Bronchial smooth muscle cell (primary cell): ENCODE measurements around the gene OR5F1. TPM values are rescaled to one million over a fixed set of nuclear protein-coding genes. Genes with fewer than 3 reads are reported as not detected.

Source experiments
- total RNA-seq: library from RNA; depleted of rRNA; stranded (reverse); fragments of >200 nt; gene quantifications from 2 replicates; pipeline ENCODE4 v1.2.1, GENCODE V29; 2014

Gene OR5F1
- not detected in 2 replicates for total RNA-seq

GRCh38 chr11:55994525-55994924 lies at the start of gene OR5F1:
Gene OR5F1 (minus strand): TSS chr11:55994625. CDS start chr11:55994625, 0 bp downstream.

GRCh38 chr11:56027354-56027753 lies 32.9 kb upstream of the OR5F1 start, which contains the start of gene OR5AS1:
Gene OR5AS1 (plus strand): TSS chr11:56027654. CDS start chr11:56030419, 2,765 bp downstream.

GRCh38 chr11:55969845-55970244 lies 24.6 kb downstream of the OR5F1 start, which contains the start of gene OR10AG1:
Gene OR10AG1 (minus strand): TSS chr11:55969945. CDS start chr11:55969907, 38 bp downstream.

Other genes starting within 250 kb of the OR5F1 start
- gene OR5D13, start 221.2 kb downstream of the OR5F1 start, total RNA-seq = not detected in 2 replicates
- not detected in 2 replicates for gene OR5D14, start 199.1 kb downstream of the OR5F1 start, total RNA-seq
- gene OR5L1, start 183.3 kb downstream of the OR5F1 start, total RNA-seq = not detected in 2 replicates
- not detected in 2 replicates for gene OR5D18, start 175.0 kb downstream of the OR5F1 start, total RNA-seq
- gene OR5L2, start 167.4 kb downstream of the OR5F1 start, total RNA-seq = not detected in 2 replicates
- not detected in 2 replicates for gene OR5D16, start 155.9 kb downstream of the OR5F1 start, total RNA-seq
- gene TRIM51, start 111.3 kb downstream of the OR5F1 start, total RNA-seq = not detected in 2 replicates
- not detected in 2 replicates for gene OR5W2, start 80.0 kb downstream of the OR5F1 start, total RNA-seq
- not detected in 2 replicates for gene OR5I1, start 58.2 kb downstream of the OR5F1 start, total RNA-seq
- gene OR10AG1, start 24.7 kb downstream of the OR5F1 start, total RNA-seq = not detected in 2 replicates
- not detected in 2 replicates for gene OR5AS1, start 33.0 kb upstream of the OR5F1 start, total RNA-seq
- not detected in 2 replicates for gene OR8I2, start 98.7 kb upstream of the OR5F1 start, total RNA-seq
- not detected in 2 replicates for gene OR8H2, start 109.1 kb upstream of the OR5F1 start, total RNA-seq
- not detected in 2 replicates for gene OR8H3, start 127.7 kb upstream of the OR5F1 start, total RNA-seq
- gene OR8J3, start 145.6 kb upstream of the OR5F1 start, total RNA-seq = not detected in 2 replicates
- not detected in 2 replicates for gene OR8K5, start 165.7 kb upstream of the OR5F1 start, total RNA-seq
- not detected in 2 replicates for gene OR5J2, start 182.0 kb upstream of the OR5F1 start, total RNA-seq
- gene OR5T2, start 239.6 kb upstream of the OR5F1 start, total RNA-seq = not detected in 2 replicates